Peyer's patch (tissue), 4 donors: ENCODE measurements around the gene OR52I2. TPM values are rescaled to one million over a fixed set of nuclear protein-coding genes. Genes with fewer than 3 reads are reported as not detected.

Source experiments
- DNase-seq, 3 donors: peaks; one replicate each; pipeline ENCODE4 v3.0.0-alpha.2; 2017 to 2019
- H3K27ac ChIP-seq, 4 donors: fragments of 200-600 bp; sonication (generic); one replicate each; pipeline ENCODE4 v1.5.1; 2016 to 2019
- H3K27me3 ChIP-seq, 2 donors: fragments of 200-600 bp; sonication (generic); one replicate each; pipeline ENCODE4 v1.5.1; 2019
- H3K36me3 ChIP-seq, 3 donors: fragments of 200-600 bp; sonication (generic); one replicate each; pipeline ENCODE4 v1.5.1; 2016 to 2019
- H3K4me1 ChIP-seq, 4 donors: fragments of 200-600 bp; sonication (generic); one replicate each; pipeline ENCODE4 v1.5.1; 2016 to 2019
- H3K4me3 ChIP-seq, 4 donors: fragments of 200-600 bp; sonication (generic); 1 replicate in 3 of 4; 2 replicates in 1 of 4; pipeline ENCODE4 v1.5.1; 2016 to 2019; ENCODE audit warnings: mild to moderate bottlenecking in 1 of 4
- H3K9me3 ChIP-seq, 4 donors: fragments of 200-600 bp; sonication (generic); one replicate each; pipeline ENCODE4 v1.5.1; 2016 to 2019; ENCODE audit warnings: mild to moderate bottlenecking in 1 of 4
- POLR2A ChIP-seq, 2 donors: fragments of 450-650 bp; IDR thresholded peaks; one replicate each; pipeline ENCODE4 v1.5.1; 2017; ENCODE audit warnings: antibody characterized with exemption in 2 of 2, mild to moderate bottlenecking in 2 of 2, moderate library complexity in 2 of 2
- total RNA-seq, 4 donors: library from RNA; depleted of rRNA; stranded (reverse); fragments of >200 nt; gene quantifications; one replicate each; pipeline ENCODE4 v1.1.0, GENCODE V29; 2016
- TF ChIP-seq, protein P1 (sequence below), 6 experiments: fragments of 450-650 bp in 4 of 6; fragments of 200-600 bp in 2 of 6; sonication (generic) in 1 of 6; IDR thresholded peaks; one replicate each; pipeline ENCODE4 v1.5.1; 2017 to 2019; ENCODE audit warnings: antibody characterized with exemption in 6 of 6, mild to moderate bottlenecking in 3 of 6, moderate library complexity in 1 of 6

The OR52I2 gene
- total RNA-seq, 4 donors from 2014 or later: not detected

DNA sequence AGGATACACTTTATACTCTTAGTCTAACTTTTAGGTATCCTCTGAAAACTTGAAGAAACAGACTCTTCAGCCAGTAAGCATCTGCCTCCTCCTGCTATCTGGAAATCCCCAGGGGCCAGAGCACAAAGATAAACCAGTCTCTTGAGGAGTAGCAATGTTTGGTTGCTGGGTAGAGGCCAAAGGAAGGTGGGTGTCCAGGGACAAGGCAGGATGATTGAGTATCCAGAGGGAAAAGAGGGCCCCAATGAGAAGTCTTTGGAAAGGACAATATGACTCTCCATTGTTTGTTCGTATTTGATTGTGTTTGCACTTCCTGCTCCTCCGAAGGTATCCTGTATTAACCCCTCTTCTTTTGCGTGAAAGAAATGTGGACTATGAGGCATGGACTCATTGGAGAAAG is 7.5 kb downstream of the OR52I2 start:
- Histone ChIP-seq H3K36me3 (no peaks in the 10 kb centered on the region), H3K27ac (no peak overlapping the region)

DNA sequence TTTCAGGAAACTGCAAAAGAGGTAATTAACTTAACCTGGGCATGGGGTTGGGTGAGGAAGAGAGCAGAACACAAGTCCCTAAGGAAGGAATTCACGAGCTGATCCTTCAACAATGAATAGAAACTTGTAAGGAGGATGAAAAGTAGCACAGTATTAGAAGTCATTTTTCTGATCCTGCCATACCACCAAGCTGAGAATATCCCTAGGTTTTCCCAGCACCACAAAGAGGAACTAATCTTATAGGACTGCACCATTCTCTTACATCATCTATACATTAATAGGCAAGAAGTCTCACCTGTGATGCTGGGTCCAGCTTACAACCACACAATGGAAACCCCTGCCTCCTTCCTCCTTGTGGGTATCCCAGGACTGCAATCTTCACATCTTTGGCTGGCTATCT is 12.2 kb downstream of the OR52I2 start, which contains the start of gene OR52I1:
Gene OR52I1, plus strand, starts transcription at position 301 of the 400 bp plus-strand sequence. Its CDS starts 0 bp downstream, at position 301.
- no peaks in the 10 kb centered on the region for H3K27me3 ChIP-seq
- no peak for DNase-seq
- H3K9me3 ChIP-seq: no peaks in the 10 kb centered on the region
- H3K4me1 ChIP-seq: no peaks in the 10 kb centered on the region
- H3K27ac ChIP-seq: no peak within 1 kb of the TSS
- H3K4me3 ChIP-seq: no peak within 1 kb of the TSS
- TF ChIP-seq, protein P1, sequence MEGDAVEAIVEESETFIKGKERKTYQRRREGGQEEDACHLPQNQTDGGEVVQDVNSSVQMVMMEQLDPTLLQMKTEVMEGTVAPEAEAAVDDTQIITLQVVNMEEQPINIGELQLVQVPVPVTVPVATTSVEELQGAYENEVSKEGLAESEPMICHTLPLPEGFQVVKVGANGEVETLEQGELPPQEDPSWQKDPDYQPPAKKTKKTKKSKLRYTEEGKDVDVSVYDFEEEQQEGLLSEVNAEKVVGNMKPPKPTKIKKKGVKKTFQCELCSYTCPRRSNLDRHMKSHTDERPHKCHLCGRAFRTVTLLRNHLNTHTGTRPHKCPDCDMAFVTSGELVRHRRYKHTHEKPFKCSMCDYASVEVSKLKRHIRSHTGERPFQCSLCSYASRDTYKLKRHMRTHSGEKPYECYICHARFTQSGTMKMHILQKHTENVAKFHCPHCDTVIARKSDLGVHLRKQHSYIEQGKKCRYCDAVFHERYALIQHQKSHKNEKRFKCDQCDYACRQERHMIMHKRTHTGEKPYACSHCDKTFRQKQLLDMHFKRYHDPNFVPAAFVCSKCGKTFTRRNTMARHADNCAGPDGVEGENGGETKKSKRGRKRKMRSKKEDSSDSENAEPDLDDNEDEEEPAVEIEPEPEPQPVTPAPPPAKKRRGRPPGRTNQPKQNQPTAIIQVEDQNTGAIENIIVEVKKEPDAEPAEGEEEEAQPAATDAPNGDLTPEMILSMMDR (IDR thresholded peaks at IDR 0.05): no peak
- no peak for TF ChIP-seq POLR2A (IDR thresholded peaks at IDR 0.05)
- peaks cover 0 to 5% (median 0%) of the 10 kb centered on the region in 3 donors for H3K36me3 ChIP-seq

More for the DNA sequence above, 7.5 kb downstream of the OR52I2 start:
- H3K4me3 ChIP-seq: no peak overlapping the region
- DNase-seq: no peak
- no peaks in the 10 kb centered on the region for H3K9me3 ChIP-seq
- H3K4me1 ChIP-seq: no peaks in the 10 kb centered on the region
- TF ChIP-seq POLR2A (IDR thresholded peaks at IDR 0.05): no peak
- TF ChIP-seq, protein P1 (IDR thresholded peaks at IDR 0.05): no peak
- H3K27me3 ChIP-seq: no peaks in the 10 kb centered on the region

DNA sequence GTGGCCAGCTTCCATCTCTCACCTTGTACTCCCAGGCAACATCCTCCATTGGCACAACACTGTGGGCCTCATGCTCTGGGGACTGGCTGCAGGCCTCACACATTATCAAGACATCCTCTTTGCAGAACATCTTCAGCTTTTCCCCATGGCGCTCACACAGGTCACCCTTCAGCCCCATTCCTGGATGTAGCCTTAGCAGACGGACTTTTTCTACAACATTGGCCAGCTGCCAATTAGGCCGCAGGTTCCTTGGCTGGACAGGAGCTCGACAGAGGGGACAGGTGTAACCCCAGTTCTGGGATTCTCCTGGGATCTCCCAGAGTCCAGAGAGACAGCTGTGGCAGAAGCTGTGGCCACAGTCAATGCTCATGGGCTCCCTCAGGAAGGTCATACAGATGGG is 23.5 kb downstream of the OR52I2 start:
- Histone ChIP-seq H3K4me1 (peaks cover 0 to 20% (median 3%) of the 10 kb centered on the region in 4 donors), H3K9me3 (no peaks in the 10 kb centered on the region), H3K27ac (no peak overlapping the region), H3K36me3 (peaks cover 0 to 41% (median 0%) of the 10 kb centered on the region in 3 donors), H3K4me3 (no peak overlapping the region), H3K27me3 (no peaks in the 10 kb centered on the region)
- DNase-seq: no peak
- TF ChIP-seq POLR2A (IDR thresholded peaks at IDR 0.05): no peak
- TF ChIP-seq, protein P1 (IDR thresholded peaks at IDR 0.05): no peak

DNA sequence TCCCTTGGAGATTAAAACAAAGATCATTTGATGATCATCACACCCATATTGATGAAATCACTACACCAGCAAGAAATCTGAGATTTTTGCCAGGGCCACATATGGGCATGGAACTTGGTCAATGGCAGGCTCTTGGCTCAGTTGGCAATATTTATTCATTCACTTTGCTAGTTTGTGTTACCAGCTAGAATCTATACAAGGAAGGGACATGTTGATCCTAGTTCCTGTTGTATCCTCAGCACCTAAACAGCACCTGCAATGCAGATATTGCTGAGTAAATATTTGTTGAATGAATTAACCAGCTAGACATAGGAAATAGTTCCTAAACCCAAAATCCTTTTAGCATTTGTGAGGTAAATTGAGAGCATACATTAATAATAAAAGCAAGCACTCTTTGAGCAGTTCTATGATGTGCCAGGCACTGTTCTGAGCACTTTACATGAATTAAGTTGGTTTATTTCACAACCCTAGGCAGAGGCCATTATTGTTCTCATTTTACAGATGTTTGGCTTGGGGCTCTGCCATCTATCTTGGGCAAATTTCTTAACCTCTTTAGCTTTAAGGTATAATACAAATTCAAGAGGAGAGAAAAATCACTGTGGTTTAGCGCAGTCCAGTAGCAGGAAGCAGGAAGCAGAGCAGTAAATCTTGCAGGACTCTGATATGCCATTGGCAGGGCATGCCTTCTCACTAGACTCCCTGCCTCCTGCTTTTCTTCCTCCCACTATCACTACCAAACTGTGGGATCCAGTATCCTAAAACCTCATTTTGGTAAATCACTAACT is 24.9 kb downstream of the OR52I2 start:
- Histone ChIP-seq H3K27me3 (no peaks in the 10 kb centered on the region), H3K36me3 (peaks cover 0 to 27% (median 0%) of the 10 kb centered on the region in 3 donors), H3K4me1 (peaks cover 0 to 20% (median 3%) of the 10 kb centered on the region in 4 donors), H3K9me3 (no peaks in the 10 kb centered on the region), H3K27ac (no peak overlapping the region), H3K4me3 (peak overlapping the region in 2 of 4 donors; percentile 65 to 86)
- no peak for DNase-seq
- no peak for TF ChIP-seq POLR2A (IDR thresholded peaks at IDR 0.05)
- TF ChIP-seq, protein P1 (IDR thresholded peaks at IDR 0.05): no peak

DNA sequence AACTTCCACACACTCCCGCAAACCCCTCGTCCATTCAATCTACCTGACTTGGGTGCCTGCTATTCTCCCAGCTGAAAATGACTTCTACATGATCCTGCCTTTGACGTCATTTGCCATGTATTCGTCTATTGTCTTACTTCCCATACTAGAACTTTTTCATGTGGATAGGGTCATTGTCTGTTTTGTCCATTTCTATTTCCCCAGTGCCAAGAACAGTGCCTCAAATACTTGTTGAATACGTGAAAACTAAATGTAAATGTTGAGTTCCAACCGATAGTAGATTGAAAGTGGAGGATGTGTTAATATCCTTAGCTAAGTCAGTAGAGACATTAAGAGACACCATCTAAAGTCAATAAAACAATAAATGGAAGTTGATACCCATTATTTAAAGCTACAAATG is 25.6 kb downstream of the OR52I2 start:
- peaks cover 0 to 20% (median 3%) of the 10 kb centered on the region in 4 donors for H3K4me1 ChIP-seq
- DNase-seq: no peak

More for the DNA sequence above, 25.6 kb downstream of the OR52I2 start:
- H3K27me3 ChIP-seq: no peaks in the 10 kb centered on the region
- peaks cover 0 to 20% (median 0%) of the 10 kb centered on the region in 3 donors for H3K36me3 ChIP-seq
- H3K9me3 ChIP-seq: no peaks in the 10 kb centered on the region
- peak overlapping the region in 1 of 4 donors; percentile 86 for H3K27ac ChIP-seq
- no peak for TF ChIP-seq POLR2A (IDR thresholded peaks at IDR 0.05)
- TF ChIP-seq, protein P1 (IDR thresholded peaks at IDR 0.05): no peak
- peak overlapping the region; percentile 65 to 86 (median 75) for H3K4me3 ChIP-seq
